Activated T-helper 1 cell treated with anti-CD3 and anti-CD28 coated beads, Interleukin-12 subunit alpha, Interleukin-12 subunit beta, Interleukin-2, Interleukin-4 antibody, amounts not matched to agents 30 ng/mL and 10 ng/mL and 1 ng/mL, durations not matched to agents 14 hours and 24 hours and 36 hours (primary cell): ENCODE results near the gene WDR1. TPM values are rescaled to one million over a fixed set of nuclear protein-coding genes. Genes with fewer than 3 reads are reported as not detected.

Source experiments
- DNase-seq: peaks from one replicate; pipeline ENCODE4 v3.0.0; 2021; ENCODE audit warnings: low spot score
- H3K27ac Mint-ChIP-seq: one replicate; pipeline ENCODE4 v1.8.0; 2021; ENCODE audit warnings: mild to moderate bottlenecking, mixed read lengths
- H3K27me3 Mint-ChIP-seq: one replicate; pipeline ENCODE4 v1.8.0; 2022; ENCODE audit warnings: mild to moderate bottlenecking, moderate library complexity, mixed read lengths; ENCODE audit not compliant: insufficient read depth
- H3K36me3 Mint-ChIP-seq: one replicate; pipeline ENCODE4 v1.8.0; 2021; ENCODE audit warnings: low read depth, mixed read lengths
- H3K4me1 Mint-ChIP-seq: one replicate; pipeline ENCODE4 v1.8.0; 2021; ENCODE audit warnings: low read depth, mixed read lengths
- H3K4me3 Mint-ChIP-seq: one replicate; pipeline ENCODE4 v1.8.0; 2021; ENCODE audit warnings: mild to moderate bottlenecking, moderate library complexity, mixed read lengths
- H3K9me3 Mint-ChIP-seq: one replicate; pipeline ENCODE4 v1.8.0; 2021; ENCODE audit warnings: mixed read lengths
- intact Hi-C: fragments of 100-400 bp; cut with micrococcal nuclease; formaldehyde crosslinking; loops from one replicate; pipeline ENCODE4 v1.15.1; 2024
- total RNA-seq: library from RNA; stranded (reverse); gene quantifications from 2 replicates; pipeline ENCODE4 v1.2.3, GENCODE V29; 2022

Gene WDR1
- total RNA-seq, 1 donor from 2014 or later = 453 TPM

- H3K27me3 Mint-ChIP-seq = no peaks in the 10 kb centered on the region
- intact Hi-C loops = no loop called here
- peak overlapping the region; percentile 40 for H3K27ac Mint-ChIP-seq
- no peak for DNase-seq
- H3K9me3 Mint-ChIP-seq = no peaks in the 10 kb centered on the region
- H3K4me1 Mint-ChIP-seq = peaks cover 43% of the 10 kb centered on the region
- H3K36me3 Mint-ChIP-seq = peaks cover 67% of the 10 kb centered on the region
- H3K4me3 Mint-ChIP-seq = no peak overlapping the region
Measured at GRCh38 chr4:10090467-10091250, 25.9 kb downstream of the WDR1 start.

GRCh38 chr4:10089346-10089745 lies 27.3 kb downstream of the WDR1 start:
- no peak for DNase-seq
- Mint-ChIP-seq H3K27me3 (no peaks in the 10 kb centered on the region), H3K27ac (peak overlapping the region; percentile 58), H3K9me3 (no peaks in the 10 kb centered on the region), H3K36me3 (peaks cover 73% of the 10 kb centered on the region), H3K4me3 (no peak overlapping the region), H3K4me1 (peaks cover 29% of the 10 kb centered on the region)
- intact Hi-C loops = no loop called here

GRCh38 chr4:10088135-10089010 lies 28.2 kb downstream of the WDR1 start:
- H3K27me3 Mint-ChIP-seq = no peaks in the 10 kb centered on the region
- H3K9me3 Mint-ChIP-seq = no peaks in the 10 kb centered on the region
- DNase-seq = no peak
- H3K27ac Mint-ChIP-seq = no peak overlapping the region
- no peak overlapping the region for H3K4me3 Mint-ChIP-seq
- peaks cover 20% of the 10 kb centered on the region for H3K4me1 Mint-ChIP-seq
- H3K36me3 Mint-ChIP-seq = peaks cover 70% of the 10 kb centered on the region
- intact Hi-C loops = no loop called here

GRCh38 chr4:10087152-10087791 lies 29.3 kb downstream of the WDR1 start:
- no peak overlapping the region for H3K27ac Mint-ChIP-seq
- DNase-seq = no peak
- no peaks in the 10 kb centered on the region for H3K9me3 Mint-ChIP-seq
- intact Hi-C loops = no loop called here
- no peaks in the 10 kb centered on the region for H3K27me3 Mint-ChIP-seq
- peaks cover 11% of the 10 kb centered on the region for H3K4me1 Mint-ChIP-seq
- H3K36me3 Mint-ChIP-seq = peaks cover 68% of the 10 kb centered on the region
- no peak overlapping the region for H3K4me3 Mint-ChIP-seq

- H3K27ac Mint-ChIP-seq = no peak overlapping the region
- H3K9me3 Mint-ChIP-seq = no peaks in the 10 kb centered on the region
- H3K27me3 Mint-ChIP-seq = no peaks in the 10 kb centered on the region
- peaks cover 65% of the 10 kb centered on the region for H3K36me3 Mint-ChIP-seq
- peaks cover 6% of the 10 kb centered on the region for H3K4me1 Mint-ChIP-seq
- no peak overlapping the region for H3K4me3 Mint-ChIP-seq
- intact Hi-C loops = no loop called here
- DNase-seq = no peak
Measured at GRCh38 chr4:10086506-10087120, 30.0 kb downstream of the WDR1 start.

GRCh38 chr4:10085828-10086505 lies 30.6 kb downstream of the WDR1 start:
- Mint-ChIP-seq H3K27ac (no peak overlapping the region), H3K27me3 (no peaks in the 10 kb centered on the region), H3K9me3 (no peaks in the 10 kb centered on the region), H3K4me3 (no peak overlapping the region), H3K4me1 (peaks cover 6% of the 10 kb centered on the region), H3K36me3 (peaks cover 67% of the 10 kb centered on the region)
- DNase-seq = no peak
- intact Hi-C loops = no loop called here

- H3K27ac Mint-ChIP-seq = no peak overlapping the region
- H3K27me3 Mint-ChIP-seq = no peaks in the 10 kb centered on the region
- no peak overlapping the region for H3K4me3 Mint-ChIP-seq
- peaks cover under 1% of the 10 kb centered on the region for H3K4me1 Mint-ChIP-seq
- no peaks in the 10 kb centered on the region for H3K9me3 Mint-ChIP-seq
- no peak for DNase-seq
- H3K36me3 Mint-ChIP-seq = peaks cover 64% of the 10 kb centered on the region
- intact Hi-C loops = no loop called here
Measured at GRCh38 chr4:10085386-10085785, 31.2 kb downstream of the WDR1 start.

- H3K4me1 Mint-ChIP-seq = no peaks in the 10 kb centered on the region
- H3K4me3 Mint-ChIP-seq = no peak overlapping the region
- H3K36me3 Mint-ChIP-seq = peaks cover 59% of the 10 kb centered on the region
- intact Hi-C loops = no loop called here
- DNase-seq = no peak
- no peaks in the 10 kb centered on the region for H3K9me3 Mint-ChIP-seq
- H3K27me3 Mint-ChIP-seq = no peaks in the 10 kb centered on the region
- peak overlapping the region; percentile 12 for H3K27ac Mint-ChIP-seq
Measured at GRCh38 chr4:10084651-10085358, 31.8 kb downstream of the WDR1 start.

GRCh38 chr4:10083861-10084641 lies 32.5 kb downstream of the WDR1 start:
- intact Hi-C loops = no loop called here
- Mint-ChIP-seq H3K9me3 (no peaks in the 10 kb centered on the region), H3K4me3 (no peak overlapping the region), H3K27me3 (no peaks in the 10 kb centered on the region), H3K27ac (peak overlapping the region; percentile 12), H3K36me3 (peaks cover 56% of the 10 kb centered on the region), H3K4me1 (no peaks in the 10 kb centered on the region)
- DNase-seq = no peak

- Mint-ChIP-seq H3K4me3 (no peak overlapping the region), H3K27me3 (no peaks in the 10 kb centered on the region), H3K9me3 (no peaks in the 10 kb centered on the region), H3K36me3 (peaks cover 62% of the 10 kb centered on the region), H3K27ac (no peak overlapping the region), H3K4me1 (no peaks in the 10 kb centered on the region)
- no peak for DNase-seq
- intact Hi-C loops = no loop called here
Measured at GRCh38 chr4:10083331-10083771, 33.2 kb downstream of the WDR1 start.

- H3K27ac Mint-ChIP-seq = peak overlapping the region; percentile 28
- H3K4me1 Mint-ChIP-seq = no peaks in the 10 kb centered on the region
- peaks cover 58% of the 10 kb centered on the region for H3K36me3 Mint-ChIP-seq
- intact Hi-C loops = no loop called here
- no peak overlapping the region for H3K4me3 Mint-ChIP-seq
- DNase-seq = no peak
- H3K9me3 Mint-ChIP-seq = no peaks in the 10 kb centered on the region
- no peaks in the 10 kb centered on the region for H3K27me3 Mint-ChIP-seq
Measured at GRCh38 chr4:10082459-10083272, 33.9 kb downstream of the WDR1 start.
